NCI-H748 (cell line): ENCODE data around the gene COG3.
A peak's percentile ranks its signal among the peaks of the same experiment; 100 is the strongest.

ENCODE experiments used
- DNase-seq: peaks from one replicate; lab custom pipeline; 2025; ENCODE audit not compliant: unreplicated experiment; lab: John Stamatoyannopoulos, UW

COG3 gene

DNA sequence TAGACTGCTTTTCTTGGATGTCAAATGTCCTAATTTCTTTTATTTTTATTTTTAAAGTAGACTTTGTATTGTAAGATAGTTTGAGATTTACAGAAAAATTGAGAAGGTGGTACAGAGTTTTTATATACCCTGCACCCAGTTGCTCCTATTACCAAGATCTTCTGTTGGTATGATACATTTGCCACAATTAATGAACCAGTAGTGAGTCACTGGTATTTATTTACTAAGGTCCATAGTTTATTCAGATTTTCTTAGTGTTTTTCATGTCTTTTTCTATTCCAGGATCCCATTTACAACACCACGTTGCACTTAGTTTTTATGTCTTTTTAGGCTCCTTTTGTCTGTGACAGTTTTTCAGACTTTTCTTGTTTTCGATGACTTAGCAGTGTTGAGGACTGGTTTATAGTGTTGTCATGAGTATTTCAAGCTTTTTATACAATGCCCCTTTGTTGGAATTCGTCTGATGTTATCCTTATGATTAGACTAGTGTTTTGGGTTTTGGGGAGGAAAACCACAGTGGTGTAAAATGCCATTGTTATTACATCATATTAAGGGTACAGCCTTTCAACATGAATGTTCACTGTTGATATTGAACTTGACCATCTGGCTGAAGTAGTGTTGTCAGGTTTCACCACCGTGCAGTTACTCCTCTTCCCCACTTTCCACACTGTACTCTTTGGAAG lies 35.9 kb downstream of the COG3 start:
- no peak for DNase-seq

DNA sequence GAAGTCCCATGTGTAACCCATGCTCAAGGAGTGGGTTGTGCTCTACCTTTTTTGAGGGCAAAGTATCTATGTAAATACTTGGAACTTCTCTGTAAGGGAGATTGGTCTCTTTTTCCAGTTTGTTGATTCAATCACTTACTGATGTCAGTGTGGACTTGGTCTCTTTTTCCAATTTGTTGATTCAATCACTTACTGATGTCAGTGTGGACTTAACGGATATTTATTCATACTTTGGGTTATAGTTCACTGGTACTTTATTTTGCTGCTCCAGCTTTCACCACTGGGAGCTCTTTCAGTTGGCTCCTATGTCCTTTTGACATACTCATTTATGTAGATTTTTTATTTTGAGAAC lies 36.4 kb downstream of the COG3 start:
- DNase-seq = no peak

DNA sequence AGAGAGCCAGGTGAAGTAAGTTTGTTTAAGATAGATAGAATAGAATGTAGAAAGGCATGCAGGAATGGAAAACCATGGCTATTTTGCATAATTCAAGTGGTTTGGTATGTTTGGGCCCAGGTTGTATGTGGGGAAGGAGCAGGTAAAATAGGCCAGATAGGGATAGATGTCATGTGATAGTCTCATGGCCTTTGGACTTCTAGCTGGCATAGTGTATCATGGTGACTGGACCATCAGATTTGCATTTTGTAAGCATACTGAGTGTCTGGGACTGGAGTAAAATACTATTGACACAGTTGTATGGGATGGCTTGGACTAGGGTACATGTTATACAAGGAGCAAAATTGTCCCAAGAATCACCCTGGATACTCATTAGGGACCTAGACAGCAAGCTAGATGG lies 38.9 kb downstream of the COG3 start:
- DNase-seq = no peak

DNA sequence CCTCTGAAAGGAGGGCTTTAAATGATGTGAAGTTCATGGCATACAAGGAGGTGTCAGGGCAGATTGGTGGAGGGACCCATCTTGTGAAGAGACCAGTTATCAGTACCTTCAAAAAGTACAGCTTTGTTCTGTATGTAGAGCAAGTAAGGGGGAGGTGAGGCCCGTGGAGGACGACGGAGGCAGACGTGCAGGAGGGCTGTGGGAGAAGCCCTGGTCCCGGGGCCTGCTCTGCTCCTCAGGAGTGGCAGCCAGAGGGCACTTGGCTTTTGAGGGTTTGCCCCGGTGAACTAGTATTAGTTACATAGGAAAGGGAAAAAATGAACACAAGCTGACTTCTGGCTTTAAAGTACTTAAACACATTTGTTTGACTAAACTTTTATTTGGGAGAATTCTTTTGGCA lies 42.1 kb downstream of the COG3 start:
- DNase-seq = no peak

DNA sequence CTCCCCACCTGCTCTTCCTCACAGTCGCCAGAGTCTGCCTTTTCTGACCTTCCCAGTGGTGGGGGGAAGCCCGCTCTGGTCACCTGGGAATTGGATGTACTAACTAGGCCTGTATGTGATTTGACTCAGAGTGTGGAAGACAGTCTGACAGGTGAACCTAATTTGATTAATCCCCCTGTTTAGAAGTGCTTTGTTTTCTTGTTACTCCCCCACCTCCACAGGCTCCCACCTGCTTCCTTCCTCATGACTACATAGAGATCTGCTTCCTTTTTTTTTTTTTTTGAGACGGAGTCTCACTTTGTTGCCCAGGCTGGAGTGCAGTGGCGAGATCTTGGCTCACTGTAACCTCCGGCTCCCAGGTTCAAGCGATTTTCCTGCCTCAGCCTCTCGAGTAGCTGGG lies 44.0 kb downstream of the COG3 start:
- DNase-seq = no peak

DNA sequence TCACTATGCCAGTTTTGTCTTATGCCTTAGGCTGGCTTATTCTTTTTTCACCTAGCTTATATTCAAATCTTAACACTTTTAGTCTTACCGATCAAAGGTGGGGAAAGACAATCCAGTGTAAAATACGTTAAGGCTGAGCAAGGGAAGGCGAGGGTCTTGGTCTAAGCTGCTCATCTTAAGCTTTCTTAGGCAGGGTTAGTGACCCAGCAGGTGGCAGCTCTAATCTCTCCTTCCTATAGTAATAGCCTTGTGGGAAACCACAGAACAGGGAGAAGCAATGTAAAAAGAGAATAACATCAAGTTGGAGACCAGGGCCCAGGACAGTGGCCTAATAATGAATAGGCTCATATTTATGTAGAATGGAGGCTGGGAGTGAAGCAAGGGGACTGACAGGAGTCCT lies 45.9 kb downstream of the COG3 start:
- DNase-seq = no peak

DNA sequence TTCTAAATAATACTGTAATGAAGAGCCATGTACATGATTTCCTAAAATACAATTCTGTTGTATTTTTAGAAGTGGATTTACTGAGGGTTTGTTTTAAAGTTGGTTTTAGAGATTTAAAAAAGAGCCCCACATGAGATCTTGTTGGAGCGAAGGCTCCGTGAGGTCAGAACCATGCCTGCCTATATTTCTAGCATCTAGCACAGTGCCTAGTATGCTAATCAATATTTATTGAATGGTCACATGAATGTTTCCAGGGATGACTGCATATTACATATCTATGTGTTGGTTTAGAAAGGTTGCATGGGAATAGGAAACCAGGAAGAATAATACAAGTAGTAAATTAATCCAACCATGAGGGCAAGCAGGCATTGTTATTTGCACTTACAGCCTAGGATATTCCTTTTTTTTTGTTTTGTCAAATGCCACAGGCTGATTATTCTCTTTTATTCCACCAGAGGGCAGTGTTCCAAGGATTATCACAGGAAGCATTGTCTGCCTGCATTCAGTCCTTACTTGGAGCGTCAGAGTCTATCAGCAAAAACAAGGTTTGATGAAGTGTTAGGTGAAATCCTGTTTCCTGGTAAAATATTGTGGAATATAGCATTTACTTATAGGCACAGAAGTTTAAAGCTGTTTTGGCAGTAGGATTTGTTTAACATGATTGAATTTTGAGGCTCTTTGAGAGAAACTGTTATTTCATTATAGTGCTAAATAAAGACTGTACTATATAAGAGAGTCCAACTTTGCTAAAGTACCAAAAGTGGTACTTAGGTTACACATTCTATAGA lies 46.8 kb downstream of the COG3 start:
- DNase-seq = peak; percentile 71

DNA sequence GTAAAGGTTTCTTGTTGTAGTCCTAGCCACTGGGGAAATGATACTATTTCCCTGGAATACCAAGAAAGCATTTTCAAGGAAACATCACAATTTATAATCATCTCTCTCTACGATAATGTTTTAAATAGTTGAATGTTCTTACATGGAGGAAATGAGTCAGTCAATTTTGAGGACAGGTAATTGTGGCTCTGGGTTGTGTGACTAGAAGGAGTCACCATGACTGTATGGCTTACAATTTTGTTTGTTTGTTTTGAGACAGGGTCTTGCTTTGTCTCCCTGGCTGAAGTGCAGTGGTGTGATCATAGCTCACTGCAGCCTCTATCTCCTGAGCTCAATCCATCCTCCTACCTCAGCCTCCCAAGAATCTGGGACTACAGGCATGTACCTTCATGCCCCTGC lies 47.4 kb downstream of the COG3 start:
- no peak for DNase-seq

DNA sequence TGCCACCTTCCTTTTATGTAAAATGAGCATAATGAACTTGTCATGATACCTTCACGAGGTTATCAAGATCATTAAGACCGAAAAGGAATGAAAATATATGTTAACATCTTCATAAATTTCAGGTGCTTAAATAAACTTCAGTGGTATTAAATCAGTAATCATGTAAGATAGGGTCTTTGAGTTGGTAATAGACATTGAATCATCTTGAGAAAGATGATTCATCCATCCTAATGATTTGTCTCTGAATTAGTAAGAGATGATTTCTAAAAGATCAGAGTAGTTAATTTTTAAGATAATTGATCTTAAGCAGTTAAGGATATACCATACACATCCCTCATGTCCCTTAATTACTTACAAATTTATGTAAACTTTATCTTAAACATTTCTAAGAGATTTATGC lies 52.0 kb downstream of the COG3 start:
- no peak for DNase-seq

DNA sequence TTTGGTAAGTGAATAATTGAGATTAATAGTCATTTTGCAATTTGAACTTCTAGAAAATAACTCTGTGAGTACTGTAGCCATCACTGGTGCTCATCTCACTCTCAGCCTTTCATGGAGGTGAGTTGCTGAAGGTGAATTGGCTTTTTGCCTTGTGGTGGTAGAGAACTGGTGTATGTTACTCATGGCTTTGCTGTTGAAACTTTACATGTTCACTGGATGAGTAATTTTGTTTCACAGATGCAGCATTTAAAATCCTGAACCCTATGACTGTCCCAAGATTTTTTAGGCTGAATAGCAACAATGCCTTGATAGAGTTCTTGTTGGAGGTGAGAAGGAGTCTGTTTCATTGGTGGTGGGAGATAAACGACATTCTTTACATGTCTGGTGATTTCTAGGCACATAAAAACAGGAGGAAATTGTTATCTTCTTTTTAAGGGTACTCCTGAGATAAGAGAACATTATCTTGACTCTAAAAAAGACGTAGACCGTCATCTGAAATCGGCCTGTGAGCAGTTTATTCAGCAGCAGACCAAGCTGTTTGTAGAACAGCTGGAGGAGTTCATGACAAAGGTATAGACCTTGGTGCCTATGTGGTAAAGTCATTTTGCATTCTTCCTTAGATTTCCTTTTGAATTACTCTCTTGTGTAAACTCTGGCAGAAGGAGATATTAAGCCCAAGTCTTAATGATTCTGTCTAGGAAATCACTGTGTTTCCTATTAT lies 53.9 kb downstream of the COG3 start:
- DNase-seq = no peak

DNA sequence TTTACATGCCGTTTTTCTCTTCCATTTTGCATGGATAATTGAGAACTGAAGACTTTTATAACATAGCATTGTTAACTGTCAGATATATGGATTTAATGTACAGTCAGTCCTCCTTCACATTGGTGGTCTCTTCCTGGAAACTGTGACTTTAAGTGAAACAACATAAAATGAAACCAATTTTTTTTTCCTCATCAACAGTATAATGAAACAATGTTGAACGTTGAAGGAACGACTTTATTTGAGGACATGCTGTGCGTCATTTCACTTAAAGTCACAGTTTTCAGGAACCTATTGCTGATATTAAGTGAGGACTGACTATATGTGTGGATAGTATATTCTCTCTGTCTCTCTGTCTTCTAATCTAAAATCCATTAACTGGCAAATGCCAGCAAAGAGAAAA lies 54.8 kb downstream of the COG3 start:
- DNase-seq = no peak

DNA sequence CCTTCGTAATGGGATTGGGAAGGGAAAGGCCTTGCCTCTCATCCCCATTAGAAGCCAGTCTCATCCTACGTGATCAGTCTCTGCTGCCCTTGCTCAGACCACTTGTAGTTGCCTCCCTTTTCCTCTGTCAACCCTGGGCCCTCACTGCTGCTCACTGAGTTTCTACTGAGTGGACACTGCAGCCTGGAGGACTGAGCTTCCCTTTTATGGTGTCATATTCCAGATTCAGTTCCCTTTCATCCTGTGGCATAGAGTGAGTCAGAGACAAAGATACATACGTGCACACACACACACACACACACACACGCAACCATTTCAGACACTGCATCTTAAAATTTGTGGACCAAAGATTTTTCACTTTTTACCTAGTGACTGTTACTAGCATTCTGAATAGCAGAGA lies 56.6 kb downstream of the COG3 start:
- no peak for DNase-seq

DNA sequence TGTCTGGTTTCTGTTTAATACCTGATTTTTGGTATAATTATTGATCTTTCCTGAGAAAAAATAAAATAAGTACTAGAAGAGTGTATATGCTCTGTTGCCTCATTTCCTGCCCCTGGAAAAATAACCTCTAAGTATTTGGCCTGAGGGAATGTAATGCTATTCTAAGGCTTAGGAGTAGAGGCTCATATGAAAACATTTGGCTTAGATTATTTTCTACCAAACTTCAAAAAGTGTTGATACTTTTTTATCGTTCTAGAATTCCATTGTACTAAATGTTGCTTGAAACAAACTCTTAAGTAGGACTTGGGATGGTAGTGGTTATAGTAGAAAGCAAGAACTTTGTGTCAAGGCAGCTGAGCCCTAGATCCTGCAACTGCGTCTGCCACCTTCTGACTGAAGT lies 57.8 kb downstream of the COG3 start:
- no peak for DNase-seq

DNA sequence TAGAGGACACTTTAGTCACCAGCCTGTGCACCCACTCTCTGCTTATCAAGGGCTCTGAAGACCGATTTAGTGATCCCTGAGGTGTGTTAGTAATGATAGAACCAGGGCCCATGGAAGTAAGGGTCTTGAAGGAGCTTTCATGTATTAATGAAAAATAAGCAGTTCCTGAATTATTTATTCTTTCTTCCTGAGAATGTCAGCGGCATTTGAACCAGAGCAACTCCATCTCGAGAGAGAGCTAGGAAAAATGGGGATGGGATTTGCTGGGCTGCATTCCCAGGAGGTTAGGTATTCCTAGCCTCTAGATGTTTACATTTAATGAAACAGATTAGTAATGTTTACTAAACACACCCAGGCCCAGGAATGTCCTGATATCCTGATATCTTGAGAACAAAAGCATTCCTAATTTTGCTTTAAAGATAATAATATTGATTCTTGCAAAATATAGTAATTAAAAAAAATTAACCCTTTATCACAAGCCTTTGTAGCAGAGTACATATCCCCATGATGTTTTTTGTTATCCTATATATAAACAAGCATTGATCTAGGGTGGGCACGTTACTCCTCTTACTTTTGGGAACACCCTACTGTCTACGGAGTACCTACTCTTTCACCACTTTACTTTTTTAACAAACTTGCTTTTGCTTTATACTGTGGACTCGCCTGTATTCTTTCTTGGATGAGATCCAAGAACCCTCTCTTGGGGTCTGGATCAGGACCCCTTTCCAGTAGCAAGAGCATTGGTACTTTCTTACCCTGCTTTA lies 63.1 kb downstream of the COG3 start:
- no peak for DNase-seq

DNA sequence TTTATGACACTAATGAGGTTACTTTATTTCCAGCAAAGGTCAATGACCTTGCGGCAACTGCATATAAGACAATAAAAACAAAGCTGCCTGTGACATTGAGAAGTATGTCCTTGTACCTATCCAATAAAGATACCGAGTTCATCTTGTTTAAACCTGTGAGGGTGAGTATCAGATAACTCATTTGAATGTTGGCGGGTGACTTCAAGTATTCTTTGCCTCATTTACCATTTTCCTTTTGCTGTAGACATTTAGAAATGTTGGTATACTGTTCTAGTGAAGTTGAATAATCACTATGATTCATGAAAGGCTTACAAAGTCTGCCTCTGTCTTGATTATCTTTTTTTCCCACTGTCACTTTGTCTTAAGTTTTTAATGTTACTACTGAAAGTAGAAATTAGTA lies 65.0 kb downstream of the COG3 start:
- DNase-seq = no peak

DNA sequence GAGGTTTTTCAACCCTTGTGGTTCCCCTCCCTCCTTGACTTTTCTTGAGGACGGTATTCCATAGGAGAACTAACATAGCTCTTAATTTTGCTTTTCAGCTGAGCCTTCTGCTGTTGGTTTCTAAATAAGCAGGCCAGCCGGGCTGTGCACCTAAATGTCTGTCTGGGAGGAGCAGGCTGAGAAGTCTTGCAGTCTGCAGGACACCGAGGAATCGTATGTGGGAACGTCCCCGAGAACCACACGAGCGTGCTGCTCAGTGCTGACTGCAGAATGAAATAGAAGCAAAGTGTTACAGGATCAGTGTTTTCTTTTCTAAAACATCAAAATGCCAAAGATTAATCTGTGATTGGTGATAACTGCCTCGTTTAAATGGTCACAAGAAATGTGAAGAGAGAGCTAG lies 69.9 kb downstream of the COG3 start:
- no peak for DNase-seq

DNA sequence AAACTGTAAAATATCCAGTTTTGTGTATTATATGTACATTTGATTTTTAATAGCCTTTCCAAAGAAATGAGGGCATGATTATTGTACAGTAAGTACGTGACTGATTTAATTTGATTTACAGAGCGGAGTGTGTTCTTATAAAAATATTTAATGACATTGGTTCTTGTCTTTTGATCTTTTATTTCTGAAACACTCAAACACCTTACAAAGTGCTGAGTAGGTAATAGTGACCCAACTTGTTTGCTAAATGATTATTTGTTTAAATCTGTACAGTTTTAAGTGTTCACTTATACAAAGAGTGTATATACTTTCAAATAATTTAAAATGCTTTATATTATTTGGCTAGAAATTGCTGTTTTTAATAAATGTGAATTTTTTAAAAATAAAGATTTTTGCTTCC lies 71.5 kb downstream of the COG3 start:
- DNase-seq = no peak

DNA sequence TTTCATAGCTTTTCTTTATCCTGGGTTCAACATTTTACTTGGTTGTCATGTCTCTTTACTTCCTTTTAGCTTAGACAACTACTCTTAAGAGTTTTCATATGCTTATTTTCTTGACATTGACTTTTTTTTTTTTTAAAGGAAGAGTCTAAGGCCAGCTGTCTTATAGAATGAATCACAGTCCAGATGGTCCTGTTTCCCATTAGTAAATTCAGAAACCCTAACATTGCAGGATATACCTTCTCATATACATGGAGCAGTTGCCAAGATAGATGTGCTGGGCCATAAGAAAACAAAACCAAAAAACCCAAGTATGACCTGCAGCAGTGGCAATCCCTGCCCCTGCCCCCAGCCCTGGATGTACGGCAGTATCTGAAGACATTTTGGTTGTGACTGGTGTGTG lies 72.8 kb downstream of the COG3 start:
- DNase-seq = no peak

DNA sequence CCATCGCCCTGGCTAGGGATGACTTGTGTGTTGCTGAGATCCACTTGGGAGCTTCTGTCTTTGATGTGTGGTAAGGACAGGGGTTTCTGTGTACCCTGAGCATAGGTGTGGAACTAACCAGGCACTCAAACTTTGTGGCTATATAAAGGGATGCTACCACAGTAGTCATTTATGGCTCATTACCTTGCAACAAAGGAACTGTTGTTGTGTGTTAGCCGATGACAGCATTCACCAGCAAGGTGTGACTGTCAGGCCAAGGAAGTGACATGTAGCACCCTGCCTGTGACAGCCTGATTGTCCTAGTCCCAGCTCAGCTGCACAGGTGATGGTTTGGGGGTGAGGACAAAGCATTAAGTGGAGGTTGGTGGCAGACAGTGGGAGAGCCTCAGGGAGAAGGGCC lies 73.6 kb downstream of the COG3 start:
- peak; percentile 62 for DNase-seq

DNA sequence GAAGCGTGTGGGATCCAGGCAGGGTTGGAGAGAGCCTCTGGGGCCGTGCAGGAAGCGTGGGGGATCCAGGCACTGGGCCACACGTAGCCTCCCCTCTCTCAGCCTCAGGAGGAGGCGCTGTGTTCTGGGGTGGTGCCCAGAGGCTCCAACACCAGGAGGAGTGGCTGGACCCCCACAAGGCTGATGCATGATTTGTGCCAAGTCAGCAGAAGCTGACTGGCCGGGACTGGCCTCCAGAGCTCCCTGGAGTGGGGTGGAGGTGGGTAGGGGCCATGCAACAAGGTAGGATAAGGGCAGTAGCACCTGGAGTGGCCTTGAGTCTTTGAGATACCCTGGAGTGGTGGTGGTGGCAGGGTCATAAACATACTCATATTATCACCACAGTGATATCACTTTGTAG lies 75.5 kb downstream of the COG3 start:
- no peak for DNase-seq

DNA sequence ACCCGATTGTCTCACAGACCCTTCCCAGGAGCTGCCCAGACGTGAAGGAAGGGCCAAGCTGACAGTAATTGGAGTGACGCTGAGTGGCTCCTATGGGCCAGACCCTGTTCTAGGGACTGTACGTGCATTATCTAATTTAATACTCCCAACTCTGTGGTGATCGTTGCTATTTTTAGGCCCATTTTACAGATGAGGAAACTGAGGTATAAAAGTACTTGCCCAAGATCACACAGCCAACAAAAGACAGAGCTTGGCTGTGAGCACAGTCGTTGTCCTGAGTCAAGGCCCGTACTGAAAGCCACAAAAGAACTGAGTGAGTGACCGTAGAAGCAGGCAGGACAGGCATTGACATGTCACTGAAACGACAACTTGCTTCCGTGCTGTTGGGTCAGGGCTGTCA lies 76.1 kb downstream of the COG3 start:
- no peak for DNase-seq

DNA sequence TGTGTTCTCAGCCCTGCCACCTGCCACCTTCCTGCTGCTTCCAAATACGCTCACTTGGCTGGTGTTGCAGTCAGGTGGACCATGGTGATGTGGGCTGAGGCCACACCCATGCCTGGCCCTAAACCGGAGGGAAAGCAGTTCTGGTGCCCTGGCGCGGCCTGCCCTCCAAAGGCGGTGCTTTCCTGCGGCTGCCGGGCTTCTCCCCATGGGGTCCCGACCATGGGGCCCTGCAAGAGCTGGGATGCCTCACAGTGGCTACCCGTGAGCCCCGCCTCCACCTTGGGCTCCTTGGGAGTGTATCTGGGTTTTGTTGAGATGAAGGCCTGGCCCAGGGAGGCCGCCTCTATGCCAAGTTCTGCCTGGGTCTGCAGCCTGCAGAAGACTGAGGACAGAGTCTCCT lies 77.1 kb downstream of the COG3 start:
- no peak for DNase-seq
